HG03064 (cell line): ENCODE results near the gene LARP1B.
"Not testable (repeated sequence)": the region's sequence is repeated elsewhere in the genome, so short reads cannot be mapped to it uniquely, and the experiment has no call there.

Source experiments
- ATAC-seq: cut with Tn5 transposase; IDR thresholded peaks from one replicate; pipeline ENCODE4 v1.9.1; 2021; ENCODE audit warnings: low read depth; ENCODE audit not compliant: unreplicated experiment

The LARP1B gene

GRCh38 chr4:128220286-128221235 lies 159.4 kb downstream of the LARP1B start:
- ATAC-seq = no peak

GRCh38 chr4:128221586-128221985 lies 160.5 kb downstream of the LARP1B start:
- no peak for ATAC-seq

- ATAC-seq = no peak
Observed at GRCh38 chr4:128225148-128225547, 164.0 kb downstream of the LARP1B start.

- no peak for ATAC-seq
Observed at GRCh38 chr4:128227991-128228571, 167.0 kb downstream of the LARP1B start.

GRCh38 chr4:128228845-128229795 lies 168.0 kb downstream of the LARP1B start:
- ATAC-seq = no peak

GRCh38 chr4:128232719-128233118 lies 171.6 kb downstream of the LARP1B start:
- no peak for ATAC-seq

GRCh38 chr4:128234836-128235235 lies 173.7 kb downstream of the LARP1B start:
- ATAC-seq = no peak

GRCh38 chr4:128241019-128241418 lies 179.9 kb downstream of the LARP1B start:
- ATAC-seq = no peak

- ATAC-seq = no peak
Observed at GRCh38 chr4:128241425-128241913, 180.4 kb downstream of the LARP1B start.

GRCh38 chr4:128241981-128242380 lies 180.9 kb downstream of the LARP1B start:
- ATAC-seq = no peak

- ATAC-seq = no peak
Observed at GRCh38 chr4:128242601-128243000, 181.5 kb downstream of the LARP1B start.

- no peak for ATAC-seq
Observed at GRCh38 chr4:128244379-128244778, 183.3 kb downstream of the LARP1B start.

- ATAC-seq = not testable (repeated sequence)
Observed at GRCh38 chr4:128245391-128245790, 184.3 kb downstream of the LARP1B start.

GRCh38 chr4:128247906-128248305 lies 186.8 kb downstream of the LARP1B start:
- ATAC-seq = no peak

GRCh38 chr4:128249787-128250668 lies 188.9 kb downstream of the LARP1B start:
- ATAC-seq = no peak

- no peak for ATAC-seq
Observed at GRCh38 chr4:128255906-128256305, 194.8 kb downstream of the LARP1B start.

- ATAC-seq = no peak
Observed at GRCh38 chr4:128256539-128256938, 195.4 kb downstream of the LARP1B start.

GRCh38 chr4:128258166-128258565 lies 197.1 kb downstream of the LARP1B start:
- ATAC-seq = not testable (repeated sequence)

GRCh38 chr4:128259889-128260288 lies 198.8 kb downstream of the LARP1B start:
- not testable (repeated sequence) for ATAC-seq
